ENCODE data around the gene FIBCD1.

The FIBCD1 gene

DNA sequence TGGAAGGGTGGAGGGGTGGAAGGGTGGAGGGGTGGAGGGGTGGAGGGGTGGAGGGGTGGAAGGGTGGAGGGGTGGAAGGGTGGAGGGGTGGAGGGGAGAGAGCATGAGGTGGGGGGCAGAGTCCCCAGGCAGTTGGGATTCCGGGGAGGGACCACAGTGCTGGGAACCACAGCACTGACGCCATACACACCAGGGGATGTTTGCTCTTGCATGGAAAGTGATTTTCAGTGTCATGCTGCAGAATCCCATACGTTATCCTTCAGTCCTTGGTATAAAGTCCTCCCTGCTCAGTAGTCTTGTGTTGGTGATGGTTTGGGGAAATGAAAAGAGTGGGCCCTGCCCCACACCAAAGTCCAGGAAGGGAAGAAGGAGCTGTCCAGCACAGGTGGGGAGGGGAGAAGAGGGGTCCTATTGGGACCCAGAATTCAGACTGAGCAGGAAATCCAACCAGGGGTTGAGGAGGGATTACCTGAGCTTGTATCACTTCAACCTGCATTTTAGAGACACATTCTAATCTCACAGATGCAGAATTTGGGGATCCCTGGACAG, 5.5 kb upstream of the FIBCD1 start:
- TF ChIP-seq, protein P1, sequence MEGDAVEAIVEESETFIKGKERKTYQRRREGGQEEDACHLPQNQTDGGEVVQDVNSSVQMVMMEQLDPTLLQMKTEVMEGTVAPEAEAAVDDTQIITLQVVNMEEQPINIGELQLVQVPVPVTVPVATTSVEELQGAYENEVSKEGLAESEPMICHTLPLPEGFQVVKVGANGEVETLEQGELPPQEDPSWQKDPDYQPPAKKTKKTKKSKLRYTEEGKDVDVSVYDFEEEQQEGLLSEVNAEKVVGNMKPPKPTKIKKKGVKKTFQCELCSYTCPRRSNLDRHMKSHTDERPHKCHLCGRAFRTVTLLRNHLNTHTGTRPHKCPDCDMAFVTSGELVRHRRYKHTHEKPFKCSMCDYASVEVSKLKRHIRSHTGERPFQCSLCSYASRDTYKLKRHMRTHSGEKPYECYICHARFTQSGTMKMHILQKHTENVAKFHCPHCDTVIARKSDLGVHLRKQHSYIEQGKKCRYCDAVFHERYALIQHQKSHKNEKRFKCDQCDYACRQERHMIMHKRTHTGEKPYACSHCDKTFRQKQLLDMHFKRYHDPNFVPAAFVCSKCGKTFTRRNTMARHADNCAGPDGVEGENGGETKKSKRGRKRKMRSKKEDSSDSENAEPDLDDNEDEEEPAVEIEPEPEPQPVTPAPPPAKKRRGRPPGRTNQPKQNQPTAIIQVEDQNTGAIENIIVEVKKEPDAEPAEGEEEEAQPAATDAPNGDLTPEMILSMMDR (conservative IDR thresholded peaks at IDR 0.05; ENCODE audit: low read depth, low read length), result no peak
- H3K9ac ChIP-seq, result no peak overlapping the region
- H3K27ac ChIP-seq, result no peak overlapping the region

DNA sequence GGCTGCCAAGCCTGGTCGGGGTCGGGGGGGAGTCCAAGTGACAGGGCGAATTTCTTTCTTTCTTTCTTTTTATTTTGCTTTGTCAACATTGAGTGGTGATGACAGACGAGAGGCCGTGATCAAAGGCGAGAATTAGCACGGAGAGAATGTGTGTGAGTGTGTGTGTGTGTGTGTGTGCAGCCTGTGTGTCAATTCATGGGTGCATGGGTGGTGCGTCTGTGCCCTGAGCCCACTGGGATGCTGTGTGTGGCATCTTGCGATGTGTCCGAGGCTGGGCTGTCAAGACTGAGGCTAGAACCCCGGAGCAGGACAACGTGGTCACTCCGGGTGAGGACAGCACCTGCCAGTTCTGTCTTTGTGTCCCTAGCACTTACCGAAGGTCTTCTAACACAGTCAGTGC, 4.7 kb upstream of the FIBCD1 start:
- H3K79me2 ChIP-seq (ENCODE audit: insufficient read depth, low read depth), result no peaks in the 10 kb centered on the region
- no peak overlapping the region for H3K4me2 ChIP-seq
- H3K4me3 ChIP-seq (IDR thresholded peaks at IDR 0.05; ENCODE audit: insufficient read depth, low read depth, low read length), result no peak overlapping the region
- no peaks in the 10 kb centered on the region for H3K4me1 ChIP-seq (ENCODE audit: low read depth, poor library complexity, severe bottlenecking)
- TF ChIP-seq, protein P1 (conservative IDR thresholded peaks at IDR 0.05; ENCODE audit: low read depth, low read length), result no peak
- H3K27me3 ChIP-seq (ENCODE audit: insufficient read depth, low read depth), result peaks cover 90% of the 10 kb centered on the region
- no peak overlapping the region for H2AFZ ChIP-seq (ENCODE audit: low read depth)
- no peak overlapping the region for H3K9ac ChIP-seq
- H4K20me1 ChIP-seq (ENCODE audit: insufficient read depth), result no peaks in the 10 kb centered on the region
- H3K36me3 ChIP-seq (ENCODE audit: insufficient read depth), result no peaks in the 10 kb centered on the region
- no peak overlapping the region for H3K27ac ChIP-seq

More for the DNA sequence above, 5.5 kb upstream of the FIBCD1 start:
- H3K4me3 ChIP-seq (IDR thresholded peaks at IDR 0.05; ENCODE audit: insufficient read depth, low read depth, low read length), result no peak overlapping the region
- H3K36me3 ChIP-seq (ENCODE audit: insufficient read depth), result no peaks in the 10 kb centered on the region
- no peaks in the 10 kb centered on the region for H4K20me1 ChIP-seq (ENCODE audit: insufficient read depth)
- no peak overlapping the region for H2AFZ ChIP-seq (ENCODE audit: low read depth)
- no peaks in the 10 kb centered on the region for H3K79me2 ChIP-seq (ENCODE audit: insufficient read depth, low read depth)
- no peaks in the 10 kb centered on the region for H3K4me1 ChIP-seq (ENCODE audit: low read depth, poor library complexity, severe bottlenecking)
- peaks cover 90% of the 10 kb centered on the region for H3K27me3 ChIP-seq (ENCODE audit: insufficient read depth, low read depth)
- no peak overlapping the region for H3K4me2 ChIP-seq

DNA sequence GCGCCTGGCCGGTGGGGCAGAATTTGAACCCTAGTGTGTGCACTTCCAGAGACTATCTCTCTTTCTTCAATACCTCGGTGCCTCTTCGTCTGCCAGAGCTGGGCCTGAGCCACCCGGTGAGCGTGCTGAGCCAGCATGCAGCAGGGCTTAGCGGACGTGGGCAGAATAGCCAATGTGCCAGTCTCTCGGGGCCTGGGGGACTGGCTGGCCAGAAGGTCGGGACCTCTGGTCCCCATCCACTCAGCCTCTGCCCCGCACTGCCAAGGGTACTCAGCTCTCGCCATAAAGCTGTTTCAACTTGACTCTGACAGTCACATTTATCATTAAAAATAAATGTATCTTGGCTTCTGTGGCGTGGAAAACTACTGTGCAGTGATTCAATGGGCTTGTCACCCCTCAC, 4.2 kb upstream of the FIBCD1 start:
- Histone ChIP-seq H3K4me3 (IDR thresholded peaks at IDR 0.05; ENCODE audit: insufficient read depth, low read depth, low read length) (no peak overlapping the region), H2AFZ (ENCODE audit: low read depth) (no peak overlapping the region), H3K79me2 (ENCODE audit: insufficient read depth, low read depth) (no peaks in the 10 kb centered on the region), H3K9ac (no peak overlapping the region), H4K20me1 (ENCODE audit: insufficient read depth) (no peaks in the 10 kb centered on the region), H3K27ac (no peak overlapping the region), H3K4me1 (ENCODE audit: low read depth, poor library complexity, severe bottlenecking) (no peaks in the 10 kb centered on the region), H3K4me2 (no peak overlapping the region), H3K36me3 (ENCODE audit: insufficient read depth) (no peaks in the 10 kb centered on the region), H3K27me3 (ENCODE audit: insufficient read depth, low read depth) (peaks cover 85% of the 10 kb centered on the region)
- TF ChIP-seq, protein P1 (conservative IDR thresholded peaks at IDR 0.05; ENCODE audit: low read depth, low read length), result no peak

DNA sequence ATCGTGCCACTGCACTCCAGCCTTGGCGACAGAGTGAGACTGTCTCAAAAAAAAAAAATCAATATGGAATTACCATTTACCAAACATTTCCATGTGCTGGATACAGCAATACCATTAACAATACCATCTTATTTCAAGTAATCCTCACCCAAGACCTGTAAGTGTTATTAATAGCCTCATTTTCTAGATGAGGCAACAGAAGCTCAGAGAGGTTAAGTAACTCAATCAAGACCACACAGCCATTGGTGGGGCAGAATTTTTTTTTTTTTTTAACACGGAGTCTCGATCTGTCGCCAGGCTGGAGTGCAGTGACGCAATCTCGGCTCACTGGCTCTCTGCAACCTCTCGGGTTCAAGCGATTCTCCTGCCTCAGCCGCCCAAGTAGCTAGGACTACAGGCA, 3.6 kb upstream of the FIBCD1 start:
- H3K4me1 ChIP-seq (ENCODE audit: low read depth, poor library complexity, severe bottlenecking), result no peaks in the 10 kb centered on the region
- no peak overlapping the region for H3K4me3 ChIP-seq (IDR thresholded peaks at IDR 0.05; ENCODE audit: insufficient read depth, low read depth, low read length)
- peaks cover 85% of the 10 kb centered on the region for H3K27me3 ChIP-seq (ENCODE audit: insufficient read depth, low read depth)
- no peak overlapping the region for H3K27ac ChIP-seq
- TF ChIP-seq, protein P1 (conservative IDR thresholded peaks at IDR 0.05; ENCODE audit: low read depth, low read length), result no peak
- H3K36me3 ChIP-seq (ENCODE audit: insufficient read depth), result no peaks in the 10 kb centered on the region
- no peak overlapping the region for H3K4me2 ChIP-seq
- H3K79me2 ChIP-seq (ENCODE audit: insufficient read depth, low read depth), result no peaks in the 10 kb centered on the region
- no peak overlapping the region for H2AFZ ChIP-seq (ENCODE audit: low read depth)
- no peaks in the 10 kb centered on the region for H4K20me1 ChIP-seq (ENCODE audit: insufficient read depth)
- H3K9ac ChIP-seq, result no peak overlapping the region
